H9 (cell line): Measurements from ENCODE around the gene TTLL12. TPM values are rescaled to one million over a fixed set of nuclear protein-coding genes. Genes with fewer than 3 reads are reported as not detected.

Experiments
- DNase-seq: peaks from one replicate; pipeline ENCODE4 v3.0.0-alpha.2; 2017
- H2AFZ ChIP-seq: one replicate; pipeline ENCODE4 v1.6.1; 2013; ENCODE audit warnings: mild to moderate bottlenecking, low read length, control low read depth, moderate library complexity
- H2AK5ac ChIP-seq: 2 replicates; pipeline ENCODE4 v1.6.1; 2013; ENCODE audit warnings: low read length, control low read depth, mixed read lengths; ENCODE audit not compliant: insufficient read length
- H2BK120ac ChIP-seq: one replicate; pipeline ENCODE4 v1.6.1; 2013; ENCODE audit warnings: low read depth, mild to moderate bottlenecking, low read length, control low read depth, inconsistent platforms; ENCODE audit not compliant: poor library complexity, severe bottlenecking
- H2BK12ac ChIP-seq: 2 replicates; pipeline ENCODE4 v1.6.1; 2013; ENCODE audit warnings: low read length, control low read depth, mixed read lengths, low read depth; ENCODE audit not compliant: insufficient read length
- H2BK15ac ChIP-seq: 2 replicates; pipeline ENCODE4 v1.6.1; 2013; ENCODE audit warnings: low read depth, low read length, control low read depth
- H2BK20ac ChIP-seq: one replicate; pipeline ENCODE4 v1.6.1; 2013; ENCODE audit warnings: low read depth, mild to moderate bottlenecking, low read length, control low read depth, inconsistent platforms; ENCODE audit not compliant: poor library complexity, severe bottlenecking
- H2BK5ac ChIP-seq: 2 replicates; pipeline ENCODE4 v1.6.1; 2013; ENCODE audit warnings: low read length, control low read depth, mixed read lengths; ENCODE audit not compliant: insufficient read length
- H3K14ac ChIP-seq: 2 replicates; pipeline ENCODE4 v1.6.1; 2013; ENCODE audit warnings: low read length, control low read depth; ENCODE audit not compliant: insufficient read depth
- H3K18ac ChIP-seq: 2 replicates; pipeline ENCODE4 v1.6.1; 2013; ENCODE audit warnings: low read depth, mild to moderate bottlenecking, mixed read lengths, low read length, control low read depth; ENCODE audit not compliant: insufficient read length
- H3K23ac ChIP-seq: 2 replicates; pipeline ENCODE4 v1.6.1; 2013; ENCODE audit warnings: low read length, control low read depth, mixed read lengths, low read depth; ENCODE audit not compliant: insufficient read length
- H3K23me2 ChIP-seq: 2 replicates; pipeline ENCODE4 v1.6.1; 2013; ENCODE audit warnings: low read depth, mild to moderate bottlenecking, mixed read lengths, low read length, control low read depth; ENCODE audit not compliant: insufficient read length, poor library complexity, severe bottlenecking
- H3K27ac ChIP-seq: 2 replicates; pipeline ENCODE4 v1.5.1; 2013; ENCODE audit warnings: low read length, control low read depth, mixed read lengths, low read depth; ENCODE audit not compliant: insufficient read length
- H3K27me3 ChIP-seq: 2 replicates; pipeline ENCODE4 v1.6.1; 2013; ENCODE audit warnings: low read length, control low read depth, inconsistent platforms; ENCODE audit not compliant: insufficient read depth
- H3K4ac ChIP-seq: 2 replicates; pipeline ENCODE4 v1.6.1; 2013; ENCODE audit warnings: low read depth, mild to moderate bottlenecking, control low read depth, inconsistent platforms, low read length, moderate library complexity
- H3K4me1 ChIP-seq: 2 replicates; pipeline ENCODE4 v1.6.1; 2013; ENCODE audit warnings: low read length, control low read depth, inconsistent platforms; ENCODE audit not compliant: insufficient read depth
- H3K4me2 ChIP-seq: 2 replicates; pipeline ENCODE4 v1.6.1; 2013; ENCODE audit warnings: low read length, control low read depth, mixed read lengths; ENCODE audit not compliant: insufficient read length, insufficient read depth
- H3K56ac ChIP-seq: 2 replicates; pipeline ENCODE4 v1.6.1; 2013; ENCODE audit warnings: low read depth, mild to moderate bottlenecking, mixed read lengths, low read length, control low read depth; ENCODE audit not compliant: insufficient read length
- H3K79me1 ChIP-seq: 2 replicates; pipeline ENCODE4 v1.6.1; 2013; ENCODE audit warnings: low read depth, mild to moderate bottlenecking, moderate library complexity, low read length, control low read depth, inconsistent platforms; ENCODE audit not compliant: insufficient read depth, poor library complexity, severe bottlenecking
- H3K79me2 ChIP-seq: 2 replicates; pipeline ENCODE4 v1.6.1; 2013; ENCODE audit warnings: low read length, control low read depth, inconsistent platforms; ENCODE audit not compliant: insufficient read depth
- H3K9ac ChIP-seq: 2 replicates; pipeline ENCODE4 v1.6.1; 2013; ENCODE audit warnings: low read length, control low read depth, mixed read lengths; ENCODE audit not compliant: insufficient read length; ENCODE audit errors: extremely low read depth
- H3K9me3 ChIP-seq: one replicate; pipeline ENCODE4 v1.6.1; 2013; ENCODE audit warnings: low read depth, low read length, inconsistent platforms; ENCODE audit not compliant: control insufficient read depth
- H3T11ph ChIP-seq: one replicate; pipeline ENCODE4 v1.6.1; 2013; ENCODE audit warnings: mild to moderate bottlenecking, low read length, control low read depth, inconsistent platforms
- H4K20me1 ChIP-seq: one replicate; pipeline ENCODE4 v1.6.1; 2013; ENCODE audit not compliant: control insufficient read depth, insufficient read length, insufficient read depth
- H4K5ac ChIP-seq: 2 replicates; pipeline ENCODE4 v1.6.1; 2013; ENCODE audit warnings: low read depth, mild to moderate bottlenecking, mixed read lengths, low read length, control low read depth; ENCODE audit not compliant: insufficient read length
- H4K8ac ChIP-seq: replicated peaks from 2 replicates; pipeline ENCODE4 v1.6.1; 2013; ENCODE audit warnings: low read length, control low read depth, mixed read lengths, low read depth; ENCODE audit not compliant: insufficient read length
- H4K91ac ChIP-seq: 2 replicates; pipeline ENCODE4 v1.6.1; 2013; ENCODE audit warnings: low read depth, mild to moderate bottlenecking, moderate library complexity, mixed read lengths, low read length, control low read depth; ENCODE audit not compliant: insufficient read length
- H3K27ac Mint-ChIP-seq, 3 experiments: 2 replicates in 2 of 3; 3 replicates in 1 of 3; pipeline ENCODE4 v1.8.0; 2020 to 2021; ENCODE audit warnings: mixed read lengths in 3 of 3, mild to moderate bottlenecking in 1 of 3, moderate library complexity in 1 of 3
- H3K27me3 Mint-ChIP-seq: 2 replicates; pipeline ENCODE4 v1.8.0; 2021; ENCODE audit warnings: low read depth, mild to moderate bottlenecking, moderate library complexity, mixed read lengths
- H3K36me3 Mint-ChIP-seq, 3 experiments: 2 replicates in 2 of 3; 3 replicates in 1 of 3; pipeline ENCODE4 v1.8.0; 2020 to 2021; ENCODE audit warnings: low read depth in 3 of 3, mixed read lengths in 3 of 3; ENCODE audit not compliant: insufficient read depth in 1 of 3
- H3K4me1 Mint-ChIP-seq, 2 experiments: 2 replicates each; pipeline ENCODE4 v1.8.0; 2020; ENCODE audit warnings: mixed read lengths in 2 of 2
- H3K4me3 Mint-ChIP-seq, 2 experiments: 2 replicates in 1 of 2; 3 replicates in 1 of 2; pipeline ENCODE4 v1.8.0; 2020 to 2021; ENCODE audit warnings: mild to moderate bottlenecking in 2 of 2, mixed read lengths in 2 of 2, moderate library complexity in 1 of 2
- H3K9me3 Mint-ChIP-seq, 2 experiments: 2 replicates in 1 of 2; 3 replicates in 1 of 2; pipeline ENCODE4 v1.8.0; 2020; ENCODE audit warnings: mild to moderate bottlenecking in 2 of 2, mixed read lengths in 2 of 2, moderate library complexity in 1 of 2
- WGBS: extraction: QIAGEN DNeasy Blood & Tissue Kit; methylation state at CpG from one replicate; pipeline ENCODE4 v1.1.7; 2013; ENCODE audit warnings: missing lambda C conversion rate, low lambda C conversion rate, mixed read lengths; ENCODE audit not compliant: insufficient read length; ENCODE audit errors: extremely low coverage; 5-methylcytosine and 5-hydroxymethylcytosine counted together
- total RNA-seq: library from RNA; stranded (reverse); gene quantifications from 2 replicates; pipeline ENCODE4 v1.2.1, GENCODE V29; 2021
- TF ChIP-seq, protein P1 (sequence below): fragments of 200-600 bp; sonication (generic); conservative IDR thresholded peaks from 3 replicates; pipeline ENCODE4 v1.8.0; 2021; ENCODE audit warnings: antibody characterized with exemption, mild to moderate bottlenecking

Gene TTLL12
- total RNA-seq, 1 experiment from 2014 or later = 89.6 TPM

DNA sequence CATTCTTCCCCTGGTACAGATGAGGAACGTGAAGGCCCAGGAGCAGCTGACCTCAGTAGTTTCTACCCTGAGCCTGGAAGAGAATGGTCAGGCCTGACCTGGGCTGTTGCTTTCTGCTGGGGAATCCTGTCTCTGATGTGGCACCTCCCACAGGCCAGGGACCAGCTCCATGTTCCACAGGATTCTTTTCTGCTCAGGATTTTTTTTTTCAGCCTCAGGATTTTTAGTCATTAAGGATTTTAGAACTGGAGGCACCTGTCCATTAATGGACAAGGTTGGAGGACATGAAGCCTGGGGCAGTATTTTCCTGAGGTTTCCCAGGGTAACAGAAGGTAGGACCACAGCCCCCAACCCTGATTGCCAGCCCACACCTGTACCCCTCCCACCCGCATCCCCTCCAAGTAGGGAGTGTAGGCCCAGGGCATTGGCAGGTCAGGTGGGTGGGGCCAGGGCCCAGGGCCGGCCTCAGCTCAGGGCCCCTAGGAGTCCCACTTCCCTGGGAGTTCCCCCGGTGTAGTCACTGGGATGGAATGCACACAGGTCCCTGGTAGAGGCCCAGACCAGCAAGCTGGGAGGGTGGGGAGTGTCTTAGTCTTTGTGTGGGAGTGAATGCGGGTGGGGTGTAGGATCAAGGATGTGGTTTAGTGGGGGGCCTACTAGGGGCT lies 60.3 kb downstream of the TTLL12 start:
- no CpG with 5 or more reads among the region's 5 CpGs for WGBS
- H3K27ac ChIP-seq = no peak overlapping the region
- no peaks in the 10 kb centered on the region for H4K20me1 ChIP-seq

More for the DNA sequence above, 60.3 kb downstream of the TTLL12 start:
- Histone ChIP-seq H2BK12ac (no peak overlapping the region), H3K9me3 (no peaks in the 10 kb centered on the region), H3K9ac (no peak overlapping the region), H3K14ac (no peak overlapping the region), H4K8ac (no peak overlapping the region), H4K5ac (no peak overlapping the region), H2BK20ac (no peak overlapping the region), H3K79me1 (no peaks in the 10 kb centered on the region), H3K4me2 (no peak overlapping the region), H3K4ac (no peak overlapping the region), H3K27me3 (no peaks in the 10 kb centered on the region), H2BK5ac (no peak overlapping the region), H3T11ph (no peak overlapping the region), H3K79me2 (no peaks in the 10 kb centered on the region), H3K18ac (no peak overlapping the region), H3K23me2 (no peaks in the 10 kb centered on the region), H4K91ac (no peak overlapping the region), H3K56ac (no peak overlapping the region), H2BK120ac (no peak overlapping the region), H2BK15ac (no peak overlapping the region), H2AFZ (no peak overlapping the region), H3K4me1 (no peaks in the 10 kb centered on the region), H2AK5ac (no peak overlapping the region), H3K23ac (no peak overlapping the region)
- Mint-ChIP-seq H3K4me3 (no peak overlapping the region), H3K9me3 (no peaks in the 10 kb centered on the region), H3K27ac (no peak overlapping the region), H3K27me3 (peaks cover 6% of the 10 kb centered on the region), H3K4me1 (peaks cover 9 to 22% of the 10 kb centered on the region in 2 experiments), H3K36me3 (peaks cover 0 to 4% (median 3%) of the 10 kb centered on the region in 3 experiments; a peak in 2 of 7 replicates)
- no peak for DNase-seq
- TF ChIP-seq, protein P1, sequence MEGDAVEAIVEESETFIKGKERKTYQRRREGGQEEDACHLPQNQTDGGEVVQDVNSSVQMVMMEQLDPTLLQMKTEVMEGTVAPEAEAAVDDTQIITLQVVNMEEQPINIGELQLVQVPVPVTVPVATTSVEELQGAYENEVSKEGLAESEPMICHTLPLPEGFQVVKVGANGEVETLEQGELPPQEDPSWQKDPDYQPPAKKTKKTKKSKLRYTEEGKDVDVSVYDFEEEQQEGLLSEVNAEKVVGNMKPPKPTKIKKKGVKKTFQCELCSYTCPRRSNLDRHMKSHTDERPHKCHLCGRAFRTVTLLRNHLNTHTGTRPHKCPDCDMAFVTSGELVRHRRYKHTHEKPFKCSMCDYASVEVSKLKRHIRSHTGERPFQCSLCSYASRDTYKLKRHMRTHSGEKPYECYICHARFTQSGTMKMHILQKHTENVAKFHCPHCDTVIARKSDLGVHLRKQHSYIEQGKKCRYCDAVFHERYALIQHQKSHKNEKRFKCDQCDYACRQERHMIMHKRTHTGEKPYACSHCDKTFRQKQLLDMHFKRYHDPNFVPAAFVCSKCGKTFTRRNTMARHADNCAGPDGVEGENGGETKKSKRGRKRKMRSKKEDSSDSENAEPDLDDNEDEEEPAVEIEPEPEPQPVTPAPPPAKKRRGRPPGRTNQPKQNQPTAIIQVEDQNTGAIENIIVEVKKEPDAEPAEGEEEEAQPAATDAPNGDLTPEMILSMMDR = no peak
